GM12878 (cell line): ENCODE measurements around the gene RABGEF1.

ENCODE experiments used
- EZH2 ChIP-seq: IDR thresholded peaks from 2 replicates; pipeline ENCODE4 v1.6.1; 2012; ENCODE audit warnings: low read depth, mild to moderate bottlenecking, control low read depth, inconsistent platforms, low read length, borderline replicate concordance; ENCODE audit not compliant: control insufficient read depth
- POLR2A ChIP-seq: IDR thresholded peaks from 2 replicates; pipeline ENCODE4 v1.6.1; 2011; ENCODE audit warnings: low read depth, mild to moderate bottlenecking, low read length
- POLR2AphosphoS5 ChIP-seq: IDR thresholded peaks from 2 replicates; pipeline ENCODE4 v1.6.1; 2011; ENCODE audit warnings: mild to moderate bottlenecking, low read length, inconsistent platforms
- RBBP5 ChIP-seq: fragments of 200-600 bp; sonication (generic); conservative IDR thresholded peaks from 2 replicates; pipeline ENCODE4 v1.6.1; 2016
- TF ChIP-seq, protein P1 (sequence below): IDR thresholded peaks from 2 replicates; pipeline ENCODE4 v1.6.1; 2012; ENCODE audit warnings: low read depth, low read length, improper control_type of control experiment

DNA sequence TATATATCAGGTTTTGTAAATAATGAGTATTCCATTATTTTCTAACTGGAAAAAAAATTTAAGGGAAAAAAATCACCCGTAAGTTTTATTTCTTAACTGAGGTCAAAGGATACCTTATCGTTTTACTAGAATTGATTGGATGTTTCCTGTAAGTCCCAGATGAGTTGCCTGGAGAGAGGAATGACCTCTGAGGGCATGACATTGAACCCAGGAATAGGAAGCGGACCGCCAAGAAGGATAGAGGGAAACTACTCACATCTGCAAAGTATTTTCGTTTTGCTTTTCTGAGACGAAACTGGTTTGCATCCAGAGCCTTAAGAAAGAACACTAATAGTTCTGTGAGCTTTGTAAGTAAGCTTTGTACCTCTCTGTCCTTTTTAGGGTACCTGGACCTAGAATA is 17.4 kb downstream of the RABGEF1 start:
- TF ChIP-seq EZH2: no peak
- TF ChIP-seq, protein P1, sequence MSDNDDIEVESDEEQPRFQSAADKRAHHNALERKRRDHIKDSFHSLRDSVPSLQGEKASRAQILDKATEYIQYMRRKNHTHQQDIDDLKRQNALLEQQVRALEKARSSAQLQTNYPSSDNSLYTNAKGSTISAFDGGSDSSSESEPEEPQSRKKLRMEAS: no peak
- no peak for TF ChIP-seq RBBP5
- no peak for TF ChIP-seq POLR2A
- TF ChIP-seq POLR2AphosphoS5: no peak
